GM11168 (cell line): Measurements from ENCODE around the gene ITGAE.

Experiments used
- in situ Hi-C: fragments of 300-500 bp; cut with MboI; formaldehyde crosslinking; loops from one replicate; pipeline ENCODE4 v1.12.0; 2022; ENCODE audit warnings: low sequenced_read_pairs; ENCODE audit not compliant: unreplicated experiment

The ITGAE gene

GRCh38 chr17:3826191-3826590 is 25.2 kb upstream of the ITGAE start:
- in situ Hi-C loops = loop anchor here (5.0 to 10.0 kb wide), 2 partner anchors 89 to 161 kb away; partner anchors contain the start of genes EMC6 and TAX1BP3

DNA sequence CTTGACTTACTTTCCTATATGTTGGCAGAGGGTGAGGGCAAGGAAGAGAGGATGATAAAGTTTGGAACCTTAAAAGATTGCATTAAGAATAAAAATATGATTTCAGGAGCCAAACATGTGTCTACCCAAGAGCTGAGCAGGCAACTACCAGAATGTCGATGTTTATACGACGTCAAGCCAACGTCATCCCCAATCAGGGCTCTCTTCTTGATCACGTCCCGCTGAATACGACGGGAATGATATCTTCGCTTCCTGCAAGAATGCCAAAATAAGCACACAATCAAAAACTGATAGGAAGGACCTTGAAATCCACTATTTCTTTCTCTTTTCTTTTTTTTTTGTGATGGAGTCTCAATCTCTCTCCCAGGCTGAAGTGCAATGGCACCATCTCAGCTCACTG is 20.1 kb upstream of the ITGAE start:
- in situ Hi-C loops = loop anchor here (10.0 kb wide), 1 partner anchor 156 kb away; the partner anchor contains the start of genes EMC6 and TAX1BP3

- in situ Hi-C loops = no loop called here
These were observed 17.8 kb upstream of the ITGAE start for GRCh38 chr17:3818786-3819185.

DNA sequence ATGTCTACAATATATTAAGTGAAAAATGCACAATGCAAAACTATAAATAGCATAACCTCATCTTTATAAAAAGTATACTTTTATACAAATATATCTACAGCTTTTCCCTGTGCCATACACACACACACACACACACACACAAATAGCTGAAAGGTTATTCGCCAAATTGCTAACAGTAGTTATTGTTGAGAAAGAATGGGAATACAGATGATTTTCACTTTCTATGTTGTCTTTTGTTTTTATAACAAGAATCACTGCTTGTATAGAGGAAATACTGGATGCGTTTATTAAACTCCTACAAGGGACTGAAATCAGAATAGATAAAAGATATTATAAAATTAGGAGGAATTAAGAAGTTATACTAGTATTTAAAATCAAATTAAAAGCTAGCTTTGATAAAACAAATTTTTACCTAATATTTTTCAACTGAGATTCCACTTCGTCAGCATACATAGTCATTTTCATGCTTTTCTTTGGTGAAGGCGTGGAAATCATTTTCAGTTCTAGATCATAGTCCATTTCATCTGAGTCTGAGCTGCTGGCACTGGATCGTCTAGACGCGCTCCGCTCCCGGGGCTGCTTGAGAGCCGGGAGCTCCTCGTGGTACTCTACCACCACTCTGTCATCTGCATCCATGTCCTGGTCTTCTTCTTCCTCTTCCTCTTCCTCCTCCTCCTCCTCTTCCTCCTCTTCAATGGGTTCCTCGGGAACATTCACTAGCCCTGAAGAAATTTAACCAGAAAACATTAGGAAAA is 17.0 kb upstream of the ITGAE start:
- in situ Hi-C loops = no loop called here

DNA sequence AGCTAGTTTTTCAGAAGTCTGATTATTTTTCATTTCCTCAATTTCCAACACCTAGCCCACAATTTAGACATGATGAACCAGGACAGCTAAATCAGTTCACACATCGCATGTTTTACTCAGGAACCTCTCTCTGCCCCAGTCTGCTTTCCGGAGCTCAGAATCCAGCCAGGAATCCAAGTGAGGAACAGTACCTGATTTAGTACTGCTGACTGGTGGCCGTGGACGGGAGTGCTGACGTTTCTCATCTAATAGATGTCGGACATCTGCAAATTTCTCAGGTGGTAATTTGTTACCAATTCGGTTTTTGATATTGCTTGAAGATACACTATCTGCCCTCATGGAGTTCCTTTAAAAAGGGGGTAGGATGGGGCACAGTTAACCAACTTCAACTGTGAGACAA is 14.9 kb upstream of the ITGAE start:
- in situ Hi-C loops = no loop called here

DNA sequence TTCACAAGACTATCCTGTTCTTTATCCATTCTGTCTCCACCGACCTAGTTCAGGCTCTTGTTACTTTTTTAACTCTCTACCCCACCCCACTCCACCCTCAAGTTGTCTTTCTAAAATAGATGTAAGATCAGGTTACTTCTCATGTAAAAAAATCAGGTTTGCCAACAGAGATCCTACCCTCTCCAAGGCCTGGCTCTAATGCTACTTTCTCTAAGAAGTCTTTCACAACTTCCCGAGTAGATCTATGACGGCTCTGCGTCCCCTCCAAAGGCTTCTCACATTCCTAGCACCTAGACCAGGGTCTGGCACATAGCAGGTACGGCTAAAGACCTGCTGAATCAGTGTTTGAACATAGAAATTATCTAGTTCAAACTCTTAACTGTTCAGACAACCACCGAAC is 14.1 kb upstream of the ITGAE start:
- in situ Hi-C loops = no loop called here

DNA sequence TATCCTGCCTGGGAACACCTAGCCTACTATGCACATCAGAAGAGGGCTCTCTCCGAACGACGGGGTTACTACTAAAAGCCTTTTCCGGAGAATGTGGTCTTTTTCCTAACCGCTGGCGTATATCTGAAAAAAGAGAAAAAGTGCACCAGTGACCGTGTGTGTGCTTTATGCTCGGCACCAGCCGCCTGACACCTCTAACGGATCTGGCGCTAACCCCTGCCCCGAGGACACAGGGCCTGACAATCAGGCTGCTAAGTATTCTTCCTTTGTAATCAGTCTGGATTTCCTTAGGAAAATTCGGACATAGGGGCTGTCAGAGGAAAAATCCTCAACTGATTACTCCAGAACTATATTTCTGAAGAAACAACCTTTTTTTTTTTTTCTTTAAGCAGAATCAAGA is 13.4 kb upstream of the ITGAE start:
- in situ Hi-C loops = no loop called here

DNA sequence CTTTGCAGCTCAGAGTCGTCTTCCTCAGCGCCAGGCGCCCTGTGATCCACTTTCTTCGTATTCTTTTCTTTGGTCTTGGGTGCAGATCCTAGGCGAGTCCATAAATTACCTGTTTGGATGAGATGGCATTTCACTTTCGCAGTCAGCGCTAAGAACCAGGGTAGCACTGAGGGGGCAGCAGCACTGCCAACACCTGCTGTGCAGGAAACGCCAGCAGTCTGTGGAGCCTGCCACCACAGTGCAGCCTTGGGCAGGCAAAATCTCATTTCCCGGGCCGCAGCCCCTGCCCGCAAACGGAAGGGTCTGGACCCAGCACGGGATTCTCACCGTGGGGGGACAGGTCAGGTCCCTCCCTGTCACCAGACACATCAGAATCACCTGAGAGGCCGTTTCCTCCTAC is 12.2 kb upstream of the ITGAE start:
- in situ Hi-C loops = no loop called here

DNA sequence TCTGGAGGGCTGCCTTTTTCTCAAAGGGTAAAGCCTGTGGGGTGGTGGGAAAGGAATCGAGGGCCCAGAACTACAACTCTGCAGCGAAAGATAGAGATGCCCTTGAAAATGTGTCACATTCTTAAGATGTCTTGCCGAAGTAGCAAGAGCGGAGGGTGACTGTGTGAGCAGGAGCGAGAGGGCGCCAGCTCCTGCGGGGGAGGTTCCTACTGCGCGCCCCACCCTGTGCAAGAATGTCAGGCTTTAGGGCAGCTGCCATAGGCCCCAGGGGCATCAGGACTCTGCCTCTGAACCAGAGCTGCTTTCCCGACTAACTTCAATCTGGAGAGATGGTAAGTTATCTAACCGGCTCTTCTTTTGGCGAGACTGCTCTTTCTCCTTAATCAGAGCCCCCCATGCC is 11.8 kb upstream of the ITGAE start:
- in situ Hi-C loops = no loop called here

DNA sequence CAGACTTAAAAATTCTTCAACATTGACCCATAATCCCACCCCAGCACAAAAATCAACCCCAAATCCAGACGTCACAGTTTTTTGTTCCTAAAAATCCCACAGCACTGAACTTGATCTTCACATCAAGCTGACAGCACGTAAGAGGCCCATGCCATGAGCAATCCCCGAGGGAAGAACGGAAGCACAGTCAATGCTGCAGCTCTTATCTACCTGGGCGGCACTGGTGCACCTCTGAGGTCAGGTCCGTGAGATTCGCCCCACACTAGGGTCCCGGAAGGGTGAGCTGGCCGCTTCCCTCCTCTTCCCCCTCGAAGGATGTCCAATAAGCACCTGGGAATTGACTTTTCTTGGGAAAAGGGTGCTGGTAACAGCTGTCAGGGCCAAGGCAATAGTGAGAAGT is 11.3 kb upstream of the ITGAE start:
- in situ Hi-C loops = no loop called here

- in situ Hi-C loops = no loop called here
These were observed 9.0 kb upstream of the ITGAE start for GRCh38 chr17:3810019-3810418.

DNA sequence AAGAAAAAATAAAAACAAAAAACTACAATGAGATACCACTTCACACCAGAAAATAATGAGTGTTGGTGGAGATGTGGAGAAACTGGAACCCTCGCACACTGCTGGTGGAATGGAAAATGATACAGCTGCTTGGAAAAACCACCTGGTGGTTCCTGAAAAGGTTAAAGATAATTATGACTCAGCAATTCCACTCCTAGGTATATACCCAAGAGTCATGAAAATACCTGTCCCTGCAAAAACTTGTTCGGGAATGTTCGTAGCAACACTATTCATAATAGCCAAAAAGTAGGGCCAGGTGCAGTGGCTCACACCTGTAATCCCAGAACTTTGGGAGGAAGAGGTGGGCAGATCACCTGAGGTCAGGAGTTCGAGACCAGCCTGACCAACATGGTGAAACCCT is 8.1 kb upstream of the ITGAE start:
- in situ Hi-C loops = loop anchor here (10.0 kb wide), 1 partner anchor 64 kb away; no protein-coding TSS in a partner anchor

DNA sequence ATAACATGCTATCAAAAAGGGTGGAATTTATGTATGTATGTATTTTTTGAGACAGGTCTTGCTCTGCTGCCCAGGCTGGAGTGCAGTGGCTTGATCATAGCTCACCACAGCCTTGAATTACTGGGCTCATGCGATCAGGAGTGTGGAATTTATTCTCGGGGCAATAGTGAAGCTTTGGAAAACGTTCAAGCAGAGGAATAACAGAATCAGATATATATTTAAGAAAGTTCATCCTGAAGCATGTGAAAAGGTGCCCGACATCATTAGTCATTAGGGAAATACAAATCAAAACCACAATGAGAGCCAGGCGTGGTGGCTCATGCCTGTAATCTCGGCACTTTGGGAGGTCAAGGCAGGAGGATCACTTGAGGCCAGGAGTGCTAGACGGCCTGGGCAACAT is 7.7 kb upstream of the ITGAE start:
- in situ Hi-C loops = loop anchor here (10.0 kb wide), 1 partner anchor 64 kb away; no protein-coding TSS in a partner anchor

- in situ Hi-C loops = loop anchor here (10.0 kb wide), 1 partner anchor 61 kb away; no protein-coding TSS in a partner anchor
These were observed 4.6 kb upstream of the ITGAE start for GRCh38 chr17:3805581-3805980.

- in situ Hi-C loops = loop anchor here (10.0 kb wide), 1 partner anchor 60 kb away; no protein-coding TSS in a partner anchor
These were observed 3.5 kb upstream of the ITGAE start for GRCh38 chr17:3804503-3804931.

DNA sequence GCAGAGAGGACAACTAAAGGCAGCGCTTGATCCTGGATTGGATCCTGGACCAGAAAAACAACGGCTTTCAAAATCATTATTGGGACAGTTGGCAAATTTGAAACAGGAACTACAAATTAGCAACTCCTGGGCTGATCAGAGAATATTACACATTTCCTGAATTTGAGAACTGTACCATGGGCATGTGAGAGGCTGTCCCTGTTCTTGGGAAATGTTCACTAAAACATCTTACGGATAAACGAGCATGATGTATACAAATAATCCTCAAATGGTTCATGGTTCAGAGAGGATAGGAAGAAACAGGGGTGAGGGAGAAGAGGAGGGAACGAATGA is 2.3 kb upstream of the ITGAE start:
- in situ Hi-C loops = loop anchor here (10.0 kb wide), 1 partner anchor 58 kb away; no protein-coding TSS in a partner anchor

- in situ Hi-C loops = loop anchor here (10.0 kb wide), 1 partner anchor 58 kb away; no protein-coding TSS in a partner anchor
These were observed 1.7 kb upstream of the ITGAE start for GRCh38 chr17:3802461-3803307.

DNA sequence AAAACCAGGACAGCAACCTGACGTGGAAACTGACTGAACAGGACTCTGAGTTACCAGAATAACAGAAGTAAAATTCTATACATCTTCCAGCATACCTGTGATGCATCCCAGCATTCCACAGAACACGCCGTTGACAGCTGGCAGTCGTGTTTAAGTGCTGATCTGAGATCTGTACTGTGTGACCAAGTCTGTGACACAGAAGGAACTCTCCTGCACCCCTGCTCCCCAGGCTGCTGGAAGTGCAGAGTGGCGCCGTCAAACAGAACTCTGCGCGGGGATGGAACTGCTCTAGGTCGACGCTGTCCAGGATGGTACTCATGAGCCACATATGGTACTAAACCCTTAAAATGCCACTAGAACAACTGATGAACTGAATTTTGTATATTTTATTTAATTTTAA is 804 bp upstream of the ITGAE start:
- in situ Hi-C loops = loop anchor here (10.0 kb wide), 1 partner anchor 57 kb away; no protein-coding TSS in a partner anchor

DNA sequence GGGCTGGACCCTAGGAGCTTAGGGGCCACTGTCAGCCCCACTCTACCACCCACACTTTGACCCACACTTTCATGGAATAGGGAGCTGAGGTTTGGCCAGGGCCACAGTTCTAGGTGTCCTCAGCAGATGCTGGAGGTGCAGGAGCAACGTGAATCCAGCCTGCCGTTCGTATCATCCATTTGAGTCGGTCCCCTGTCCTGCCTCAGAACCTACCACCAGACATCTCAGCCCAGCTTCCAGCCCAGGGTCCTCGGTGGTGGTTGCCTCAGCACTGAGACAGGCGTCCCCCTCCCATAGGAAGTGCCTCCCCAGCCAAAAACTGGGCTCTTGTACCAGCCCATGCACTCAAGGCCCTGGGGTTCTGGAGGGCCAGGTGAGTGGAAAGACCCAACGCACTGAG is 359 bp upstream of the ITGAE start:
- in situ Hi-C loops = loop anchor here (10.0 kb wide), 1 partner anchor 57 kb away; no protein-coding TSS in a partner anchor

DNA sequence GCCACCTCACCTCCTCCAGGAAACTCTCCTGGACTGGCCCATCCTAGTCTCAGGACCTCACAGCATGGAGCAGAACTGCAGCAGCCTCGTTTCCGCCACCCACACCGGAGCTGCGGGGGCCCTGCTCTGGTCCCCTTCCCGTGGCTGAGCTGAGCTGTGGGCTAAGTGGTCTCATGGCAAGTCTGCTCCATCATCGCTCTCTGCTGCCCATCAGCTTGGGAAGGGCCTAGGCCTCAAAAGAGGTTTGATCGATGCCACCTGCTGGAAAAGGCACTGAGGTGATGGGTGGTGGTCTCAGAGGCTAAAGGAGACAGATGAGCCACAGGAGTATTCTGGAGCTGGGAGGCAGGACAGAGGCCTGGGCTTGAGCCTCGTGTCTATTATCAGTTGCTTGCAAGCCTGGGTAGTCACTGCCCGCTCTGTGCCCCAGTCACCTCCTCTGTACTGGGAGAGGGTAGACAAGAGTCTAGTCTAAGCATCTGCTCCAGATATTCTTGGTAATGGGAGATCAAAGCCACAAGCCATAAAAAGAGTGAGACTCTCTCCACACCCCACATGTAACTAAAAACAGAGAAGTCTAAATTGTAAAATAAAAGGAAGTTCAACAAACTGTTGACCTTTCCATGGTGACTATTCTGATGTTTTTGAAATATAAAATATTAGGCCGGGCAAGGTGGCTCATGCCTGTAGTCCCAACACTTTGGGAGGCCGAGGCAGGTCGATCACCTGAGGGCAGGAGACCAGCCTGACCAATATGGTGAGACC is 1.6 kb downstream of the ITGAE start:
- in situ Hi-C loops = no loop called here
